ENCODE results near the gene MPST.
A peak's percentile ranks its signal among the peaks of the same experiment; 100 is the strongest.

Gene MPST

DNA sequence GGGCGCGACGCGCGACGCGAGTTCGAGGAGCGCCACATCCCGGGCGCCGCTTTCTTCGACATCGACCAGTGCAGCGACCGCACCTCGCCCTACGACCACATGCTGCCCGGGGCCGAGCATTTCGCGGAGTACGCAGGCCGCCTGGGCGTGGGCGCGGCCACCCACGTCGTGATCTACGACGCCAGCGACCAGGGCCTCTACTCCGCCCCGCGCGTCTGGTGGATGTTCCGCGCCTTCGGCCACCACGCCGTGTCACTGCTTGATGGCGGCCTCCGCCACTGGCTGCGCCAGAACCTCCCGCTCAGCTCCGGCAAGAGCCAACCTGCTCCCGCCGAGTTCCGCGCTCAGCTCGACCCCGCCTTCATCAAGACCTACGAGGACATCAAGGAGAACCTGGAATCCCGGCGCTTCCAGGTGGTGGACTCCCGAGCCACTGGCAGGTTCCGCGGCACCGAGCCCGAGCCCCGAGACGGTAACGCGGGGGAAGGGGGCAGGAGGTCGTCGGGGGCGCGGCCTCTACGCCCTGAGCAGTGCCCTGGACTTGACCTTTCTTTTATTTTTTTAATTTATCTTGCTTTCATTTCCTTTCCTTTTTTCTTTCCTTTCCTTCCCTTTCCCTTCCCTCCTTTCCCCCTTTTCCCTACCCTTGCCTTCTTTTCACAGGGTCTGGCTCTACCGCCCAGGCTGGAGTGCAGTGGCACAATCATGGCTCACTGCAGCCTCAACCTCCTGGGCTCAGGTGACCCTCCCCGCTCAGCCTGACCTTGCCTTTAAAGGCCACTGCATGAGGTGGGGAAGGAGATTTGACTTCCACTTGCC is 5.0 kb downstream of the MPST start:
- H3K27ac ChIP-seq, result no peak overlapping the region
- no peak for TF ChIP-seq CTCF (conservative IDR thresholded peaks at IDR 0.05)

- TF ChIP-seq CTCF (conservative IDR thresholded peaks at IDR 0.05), result no peak
- no peak overlapping the region for H3K27ac ChIP-seq
These were observed 6.0 kb downstream of the MPST start for GRCh38 chr22:37025500-37026070.

- no peak for TF ChIP-seq CTCF (conservative IDR thresholded peaks at IDR 0.05)
- no peak overlapping the region for H3K27ac ChIP-seq
These were observed 6.8 kb downstream of the MPST start for GRCh38 chr22:37026325-37026724.

DNA sequence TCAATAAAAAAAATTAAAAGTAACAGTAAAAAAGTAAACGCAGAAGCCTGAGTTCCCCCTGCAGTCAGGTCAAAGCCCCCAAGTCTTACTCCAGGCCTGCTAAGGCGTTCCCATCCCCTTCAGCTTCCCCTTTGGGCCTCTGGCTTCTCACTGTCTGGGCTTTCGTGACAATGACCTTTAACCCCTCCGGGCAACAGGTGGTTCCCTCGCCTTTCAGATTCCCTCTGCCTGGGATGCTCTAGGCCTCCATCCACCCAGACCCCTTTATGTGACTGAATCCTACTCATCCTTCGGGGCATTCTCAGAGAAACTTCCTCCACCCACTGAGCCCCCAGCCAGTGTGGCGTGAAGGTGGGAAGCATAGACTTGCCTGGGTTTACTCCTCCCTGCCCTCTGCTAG is 8.0 kb downstream of the MPST start:
- TF ChIP-seq CTCF (conservative IDR thresholded peaks at IDR 0.05), result no peak

GRCh38 chr22:37028692-37029674 is 9.4 kb downstream of the MPST start:
- no peak for TF ChIP-seq CTCF (conservative IDR thresholded peaks at IDR 0.05)

More for the DNA sequence above, 8.0 kb downstream of the MPST start:
- no peak overlapping the region for H3K27ac ChIP-seq

GRCh38 chr22:37030560-37031281 is 11.2 kb downstream of the MPST start:
- peak; percentile 25 for TF ChIP-seq CTCF (conservative IDR thresholded peaks at IDR 0.05)
- H3K27ac ChIP-seq, result no peak overlapping the region

More at GRCh38 chr22:37028692-37029674, 9.4 kb downstream of the MPST start:
- no peak overlapping the region for H3K27ac ChIP-seq

Measured in VCaP (cell line).